GM19452 (cell line): Measurements from ENCODE around the gene XPNPEP3.
"Not testable (repeated sequence)": the region's sequence is repeated elsewhere in the genome, so short reads cannot be mapped to it uniquely, and the experiment has no call there.

Source experiments
- ATAC-seq: cut with Tn5 transposase; IDR thresholded peaks from one replicate; pipeline ENCODE4 v1.9.1; 2021; ENCODE audit not compliant: unreplicated experiment

The XPNPEP3 gene

GRCh38 chr22:40856513-40857308 is at the start of gene XPNPEP3, which contains the start of gene ST13:
XPNPEP3 (plus strand) TSS chr22:40857148; CDS start chr22:40857182, 34 bp downstream.
ST13 (minus strand) TSS chr22:40856639; CDS start chr22:40856540, 99 bp downstream.
- peak; percentile 83 for ATAC-seq

GRCh38 chr22:40808018-40808841 is 48.7 kb upstream of the XPNPEP3 start:
- ATAC-seq, result no peak

GRCh38 chr22:40813912-40814315 is 43.0 kb upstream of the XPNPEP3 start:
- ATAC-seq, result no peak

GRCh38 chr22:40817737-40818136 is 39.2 kb upstream of the XPNPEP3 start:
- no peak for ATAC-seq

GRCh38 chr22:40818192-40818746 is 38.7 kb upstream of the XPNPEP3 start:
- no peak for ATAC-seq

GRCh38 chr22:40818747-40819598 is 38.0 kb upstream of the XPNPEP3 start, which contains the start of gene SLC25A17:
SLC25A17 (minus strand) TSS chr22:40819346; CDS start chr22:40819248, 98 bp downstream.
- peak; percentile 59 for ATAC-seq

GRCh38 chr22:40819599-40820140 is 37.3 kb upstream of the XPNPEP3 start:
- no peak for ATAC-seq

- ATAC-seq, result no peak
Measured at GRCh38 chr22:40823426-40823825, 33.5 kb upstream of the XPNPEP3 start.

- not testable (repeated sequence) for ATAC-seq
Measured at GRCh38 chr22:40826292-40826691, 30.7 kb upstream of the XPNPEP3 start.

- ATAC-seq, result no peak
Measured at GRCh38 chr22:40826984-40827741, 29.8 kb upstream of the XPNPEP3 start.

- no peak for ATAC-seq
Measured at GRCh38 chr22:40829131-40829530, 27.8 kb upstream of the XPNPEP3 start.

GRCh38 chr22:40834619-40835018 is 22.3 kb upstream of the XPNPEP3 start:
- no peak for ATAC-seq

- no peak for ATAC-seq
Measured at GRCh38 chr22:40838486-40838885, 18.5 kb upstream of the XPNPEP3 start.

- no peak for ATAC-seq
Measured at GRCh38 chr22:40844951-40845350, 12.0 kb upstream of the XPNPEP3 start.

- ATAC-seq, result not testable (repeated sequence)
Measured at GRCh38 chr22:40845816-40846215, 11.1 kb upstream of the XPNPEP3 start.

GRCh38 chr22:40853333-40853732 is 3.6 kb upstream of the XPNPEP3 start:
- ATAC-seq, result no peak

GRCh38 chr22:40853961-40854360 is 3.0 kb upstream of the XPNPEP3 start:
- no peak for ATAC-seq

- no peak for ATAC-seq
Measured at GRCh38 chr22:40855071-40855978, 1.6 kb upstream of the XPNPEP3 start.
